Posterior cingulate gyrus (tissue), 11 donors: Measurements from ENCODE around the gene ARHGEF17.

Experiments used
- DNase-seq, 10 donors: peaks; one replicate each; pipeline versions ENCODE4 v3.0.0 to v3.0.0-alpha.2; 2020 to 2021; ENCODE audit warnings: mixed read lengths in 3 of 10
- intact Hi-C: fragments of 100-400 bp; cut with DNase I; formaldehyde crosslinking; loops from one replicate; pipeline ENCODE4 v1.15.1; 2023

The ARHGEF17 gene

DNA sequence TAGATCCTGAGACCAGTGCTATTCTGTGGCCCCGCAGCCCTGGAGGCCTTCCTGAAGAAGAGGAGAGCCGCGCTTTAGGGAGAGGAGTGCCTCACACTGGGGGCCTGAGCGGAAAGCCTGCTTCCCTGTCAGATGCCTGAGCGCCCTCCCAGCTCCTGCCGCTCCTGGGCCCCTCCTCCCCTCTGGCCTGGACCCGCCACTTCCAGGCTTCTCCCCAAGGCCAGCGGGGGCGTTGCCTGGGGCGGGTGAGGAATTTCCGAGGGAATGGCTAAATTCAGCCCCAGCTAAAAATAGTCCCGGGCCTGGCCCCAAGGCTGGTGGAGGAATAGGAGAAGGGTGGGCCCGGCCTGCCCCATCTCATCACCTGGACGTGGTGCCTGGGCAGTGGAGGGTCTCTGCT lies 15.4 kb downstream of the ARHGEF17 start:
- peak in 4 of 10 donors; percentile 28 to 89 (median 71) for DNase-seq
- intact Hi-C loops = no loop called here

DNA sequence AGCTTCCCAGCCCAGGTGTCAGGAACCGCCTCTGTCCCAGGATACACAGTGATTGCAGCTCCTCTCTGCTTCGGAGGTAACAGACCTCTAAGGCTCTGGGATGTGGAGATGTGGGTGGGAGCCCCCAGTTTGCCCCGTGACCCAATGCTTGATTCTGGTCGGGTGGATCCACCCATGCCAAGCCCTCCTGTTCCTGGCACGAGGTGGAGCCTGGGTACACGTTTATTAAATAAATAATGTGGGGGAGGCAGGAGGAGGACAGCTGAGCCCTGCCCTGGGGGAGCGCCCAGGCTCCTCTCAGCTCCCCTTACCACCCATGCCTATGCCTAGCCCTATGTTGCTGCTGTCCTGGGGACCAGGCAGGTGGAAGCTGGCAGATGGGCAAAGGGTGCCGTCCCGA lies 16.0 kb downstream of the ARHGEF17 start:
- intact Hi-C loops = no loop called here
- DNase-seq = no peak

DNA sequence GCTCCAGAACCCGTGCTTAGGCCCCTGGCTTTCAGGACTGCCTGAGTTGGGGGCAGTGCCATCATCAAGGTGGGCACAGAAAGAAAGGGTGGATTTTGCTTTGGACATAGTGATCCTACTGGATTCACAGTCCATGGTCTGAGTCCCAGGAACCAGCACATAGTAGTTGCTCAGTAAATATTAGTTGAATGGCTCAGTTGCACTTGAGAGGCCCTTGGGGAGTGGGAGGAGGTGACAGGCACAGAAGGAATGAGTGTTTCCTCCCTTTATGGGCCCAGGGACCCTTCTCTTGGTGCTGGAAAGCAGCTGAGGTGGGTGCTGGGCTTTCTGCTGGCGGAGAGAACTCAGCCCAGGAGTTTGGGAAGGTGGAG lies 16.6 kb downstream of the ARHGEF17 start:
- intact Hi-C loops = no loop called here
- DNase-seq = no peak

DNA sequence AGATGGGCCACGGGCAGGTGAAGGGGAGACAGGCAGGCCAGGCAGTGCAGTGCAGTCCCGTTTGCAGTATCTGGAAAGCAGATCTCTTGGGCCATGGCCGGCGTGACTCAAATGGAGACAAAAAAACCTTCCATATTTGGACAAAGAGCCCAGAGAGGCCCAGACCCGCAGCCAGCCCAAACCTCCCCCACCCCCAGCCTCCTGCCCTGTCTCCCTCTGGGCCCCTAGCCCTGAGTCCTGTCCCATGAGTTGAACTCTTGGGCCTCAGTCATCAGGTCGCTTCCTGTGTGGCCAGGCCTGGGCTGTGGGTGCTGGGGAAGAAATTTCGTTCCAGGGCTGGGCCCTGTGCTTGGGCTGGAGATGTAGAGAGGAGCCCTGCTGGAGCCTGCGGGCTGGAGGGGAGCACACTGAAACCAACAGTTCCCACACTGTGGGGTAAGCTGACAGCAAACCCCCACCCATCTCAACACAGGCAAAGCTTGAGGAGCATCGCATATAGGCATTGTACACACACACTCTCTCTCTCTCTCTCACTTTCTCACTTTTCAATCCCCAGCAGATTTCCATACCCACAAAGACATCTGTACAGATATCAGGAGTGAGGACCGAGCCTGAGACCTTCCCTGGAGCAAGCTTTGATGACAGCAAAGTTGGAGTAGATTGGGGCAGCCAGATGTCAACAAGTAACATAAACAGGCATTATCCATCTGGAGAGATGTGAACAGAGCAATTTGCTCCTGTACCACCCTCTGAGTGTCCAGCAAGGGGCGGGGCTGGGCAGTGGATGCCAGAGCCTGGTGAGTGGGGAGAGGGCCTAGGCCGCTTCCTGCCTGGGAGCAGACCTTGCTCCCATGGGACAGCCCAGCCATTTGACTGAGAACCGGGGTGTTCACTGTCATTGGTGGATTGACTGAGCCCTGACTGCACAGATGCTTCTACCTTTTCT lies 17.2 kb downstream of the ARHGEF17 start:
- peak in 1 of 10 donors; percentile 9 for DNase-seq
- intact Hi-C loops = no loop called here

DNA sequence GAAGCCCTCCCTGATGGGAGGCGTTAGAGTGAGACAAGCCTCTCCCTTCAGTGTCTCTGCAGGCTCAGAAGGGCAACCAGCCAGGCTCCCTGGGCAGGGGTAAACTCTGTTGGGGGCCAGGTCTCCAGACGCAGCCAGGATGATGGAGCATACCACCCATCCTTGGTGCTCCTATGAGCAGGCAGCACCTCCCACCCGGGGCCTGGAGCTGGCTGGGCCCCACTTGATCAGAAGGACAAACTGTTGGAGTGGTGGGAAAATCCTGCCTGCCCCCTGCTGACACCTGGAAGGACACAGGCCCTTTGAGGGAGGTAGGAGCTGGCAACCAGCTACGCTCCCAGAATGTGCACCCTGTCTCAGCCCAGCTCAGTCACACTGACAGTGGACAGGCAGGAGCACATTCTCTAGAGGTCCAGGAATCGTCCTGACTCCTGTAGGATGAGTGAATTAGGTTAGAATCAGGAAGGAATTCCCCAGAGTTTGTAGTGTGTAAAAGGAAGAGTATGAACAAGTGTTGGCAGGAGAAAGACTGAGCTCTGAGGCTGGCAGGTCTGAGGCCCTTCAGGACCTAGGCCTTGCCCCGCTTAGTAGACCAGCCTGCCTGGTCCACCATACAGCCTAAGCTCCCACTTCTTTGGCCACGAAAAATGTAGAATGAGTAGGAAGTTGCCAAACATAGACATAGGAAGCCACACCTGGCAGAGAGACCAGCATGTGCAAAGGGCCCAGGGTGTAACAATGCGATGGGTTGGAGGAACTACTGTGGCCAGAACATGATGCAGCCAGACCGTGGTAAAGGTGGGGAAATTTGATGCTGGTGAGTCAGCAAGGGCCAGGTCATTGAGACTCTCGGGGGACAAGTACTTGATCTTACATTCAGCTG lies 19.1 kb downstream of the ARHGEF17 start:
- intact Hi-C loops = no loop called here
- peak in 2 of 10 donors; percentile 11 to 79 for DNase-seq

DNA sequence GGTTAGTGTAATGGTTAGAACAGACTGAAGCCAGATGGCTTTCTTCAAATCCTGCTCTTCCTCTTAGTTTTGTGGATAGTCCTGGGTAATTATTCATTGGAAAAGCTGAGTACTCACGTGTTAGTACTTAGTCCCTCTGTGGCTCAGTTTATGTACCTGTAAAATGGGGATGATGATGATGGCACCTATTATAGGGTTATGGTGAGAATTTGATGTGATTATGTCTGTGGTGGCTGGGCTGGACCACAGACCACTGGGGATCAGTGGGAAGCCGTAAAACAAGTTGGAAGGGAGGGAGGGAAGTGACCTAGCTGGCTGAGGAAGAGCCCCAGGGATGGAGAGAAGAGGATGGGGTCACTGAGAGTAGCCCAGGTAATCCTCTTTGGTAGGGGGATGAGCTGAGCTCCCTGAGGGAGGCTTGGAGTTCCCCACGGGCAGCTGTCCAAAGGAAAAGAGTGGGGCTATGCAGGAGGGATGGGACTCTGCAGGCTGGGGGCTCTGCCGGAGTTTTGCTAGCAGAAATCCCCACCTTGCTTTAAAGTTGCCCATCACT lies 19.8 kb downstream of the ARHGEF17 start:
- no peak for DNase-seq
- intact Hi-C loops = no loop called here

DNA sequence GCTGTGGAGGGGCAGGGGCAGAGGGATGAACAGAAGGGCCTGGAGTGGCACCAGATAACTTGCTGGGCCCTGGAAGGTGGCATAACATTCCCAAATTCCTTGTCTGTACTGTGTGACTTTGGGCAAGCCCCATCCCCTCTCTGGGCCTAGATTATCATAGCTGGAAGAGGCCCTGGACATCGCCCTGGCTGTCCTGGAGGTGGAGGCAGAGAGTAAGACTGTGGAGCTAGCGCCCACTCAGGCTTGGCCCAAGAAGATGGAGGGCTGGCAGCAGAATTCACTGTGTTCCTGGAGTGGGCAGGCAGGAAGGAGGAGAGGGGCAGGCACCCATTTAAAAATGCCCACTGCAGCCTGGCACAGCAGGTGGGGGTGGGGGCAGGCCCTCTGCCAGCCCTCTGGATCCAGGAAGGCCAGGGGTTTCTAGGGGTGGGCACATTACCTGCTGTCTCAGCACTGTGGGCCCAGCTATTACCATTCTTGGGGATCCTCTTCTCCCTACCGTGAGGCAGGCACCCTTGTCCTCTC lies 22.6 kb downstream of the ARHGEF17 start:
- no peak for DNase-seq

DNA sequence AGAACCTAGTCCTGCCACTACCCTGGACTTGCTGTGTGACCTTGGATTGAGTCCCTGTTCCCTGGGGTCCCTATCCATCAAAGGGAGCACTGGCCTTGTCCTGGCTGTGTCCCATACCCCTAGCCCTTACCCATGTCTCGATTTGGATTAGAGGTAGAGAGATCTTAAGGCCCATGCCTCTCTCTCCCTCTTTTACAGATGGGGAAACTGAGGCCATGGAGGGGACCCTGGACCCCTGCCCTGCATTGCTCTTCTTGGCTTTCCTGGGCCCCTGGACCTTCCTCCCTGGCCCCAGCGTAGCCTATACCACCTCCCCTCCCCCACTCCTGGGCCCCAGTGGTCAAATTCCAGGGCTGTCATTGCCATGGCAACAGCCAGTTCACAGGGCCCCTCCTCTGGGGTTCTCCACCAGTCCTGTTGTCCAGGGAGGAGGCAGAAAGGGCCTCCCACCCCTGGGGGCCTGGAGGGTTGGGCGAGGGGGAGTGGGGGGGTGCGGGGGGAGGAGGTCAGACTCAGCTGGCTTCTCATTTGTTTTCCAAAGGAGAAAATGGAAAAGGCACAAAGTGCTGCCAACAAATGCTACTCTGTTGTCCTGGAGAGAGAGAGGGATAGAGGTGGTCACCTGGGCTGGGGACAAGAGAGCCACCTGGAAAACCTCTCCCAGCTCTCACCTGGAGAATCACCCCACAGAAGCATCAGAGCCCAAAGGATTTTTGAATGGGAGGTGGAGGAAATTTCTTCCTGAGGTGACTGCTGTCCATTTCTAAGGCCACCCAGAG lies 23.3 kb downstream of the ARHGEF17 start:
- intact Hi-C loops = no loop called here

More for the DNA sequence above, 22.6 kb downstream of the ARHGEF17 start:
- intact Hi-C loops = no loop called here

DNA sequence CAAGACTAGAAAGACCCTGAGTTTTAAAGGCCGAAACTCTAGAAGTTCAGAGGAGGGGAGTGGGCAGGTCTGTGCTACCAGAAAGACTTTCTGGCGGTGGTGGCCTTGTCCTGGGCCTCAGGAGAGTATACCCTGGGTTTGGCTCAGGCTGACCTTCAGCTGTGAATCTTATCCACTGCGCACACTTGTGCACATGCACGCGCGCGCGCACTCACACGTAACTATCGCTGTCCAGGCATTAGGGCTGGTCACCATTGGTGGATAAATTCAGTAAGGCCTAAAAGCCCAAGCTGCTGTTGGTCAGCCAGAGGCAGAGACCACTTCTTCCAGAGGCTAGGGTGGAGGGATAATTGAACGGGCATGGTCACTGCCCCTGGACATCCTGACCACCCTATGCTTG lies 25.1 kb downstream of the ARHGEF17 start:
- no peak for DNase-seq
- intact Hi-C loops = no loop called here

More for the DNA sequence above, 23.3 kb downstream of the ARHGEF17 start:
- no peak for DNase-seq

DNA sequence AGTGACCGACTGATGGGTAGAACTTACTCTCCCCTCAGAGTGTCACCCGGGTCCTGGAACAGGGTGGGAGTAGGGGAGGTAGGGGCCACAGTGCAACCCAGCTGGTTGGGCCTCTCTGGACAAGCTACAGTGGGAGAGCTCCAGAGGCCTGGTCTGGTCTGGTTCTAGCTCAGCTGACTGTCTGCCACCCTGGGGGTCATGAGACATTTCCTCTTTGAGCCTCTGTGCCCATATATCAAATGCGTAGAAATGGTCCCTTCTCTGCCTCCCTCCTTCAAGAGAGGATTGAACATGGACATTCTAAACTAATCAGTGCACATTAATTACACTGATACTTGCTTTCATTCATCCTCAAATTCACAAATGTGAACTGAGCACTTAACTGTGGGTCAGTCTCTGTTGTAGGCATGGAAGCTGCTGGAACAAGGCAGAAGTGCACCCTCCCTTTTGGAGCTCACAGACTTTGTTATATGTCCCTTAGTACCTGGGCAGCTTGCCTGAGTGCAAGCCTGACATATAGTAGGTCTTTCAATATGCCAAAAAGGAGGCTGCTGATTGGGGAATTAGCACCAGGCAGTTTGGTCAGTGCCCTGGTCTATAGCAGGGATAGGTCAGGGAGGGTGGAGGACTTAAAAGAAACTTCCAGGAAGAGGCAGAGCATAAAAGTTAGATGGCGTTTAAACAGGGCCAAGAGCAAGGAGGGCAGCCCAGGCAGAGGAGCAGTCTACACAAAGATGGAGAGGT lies 25.7 kb downstream of the ARHGEF17 start:
- intact Hi-C loops = no loop called here

DNA sequence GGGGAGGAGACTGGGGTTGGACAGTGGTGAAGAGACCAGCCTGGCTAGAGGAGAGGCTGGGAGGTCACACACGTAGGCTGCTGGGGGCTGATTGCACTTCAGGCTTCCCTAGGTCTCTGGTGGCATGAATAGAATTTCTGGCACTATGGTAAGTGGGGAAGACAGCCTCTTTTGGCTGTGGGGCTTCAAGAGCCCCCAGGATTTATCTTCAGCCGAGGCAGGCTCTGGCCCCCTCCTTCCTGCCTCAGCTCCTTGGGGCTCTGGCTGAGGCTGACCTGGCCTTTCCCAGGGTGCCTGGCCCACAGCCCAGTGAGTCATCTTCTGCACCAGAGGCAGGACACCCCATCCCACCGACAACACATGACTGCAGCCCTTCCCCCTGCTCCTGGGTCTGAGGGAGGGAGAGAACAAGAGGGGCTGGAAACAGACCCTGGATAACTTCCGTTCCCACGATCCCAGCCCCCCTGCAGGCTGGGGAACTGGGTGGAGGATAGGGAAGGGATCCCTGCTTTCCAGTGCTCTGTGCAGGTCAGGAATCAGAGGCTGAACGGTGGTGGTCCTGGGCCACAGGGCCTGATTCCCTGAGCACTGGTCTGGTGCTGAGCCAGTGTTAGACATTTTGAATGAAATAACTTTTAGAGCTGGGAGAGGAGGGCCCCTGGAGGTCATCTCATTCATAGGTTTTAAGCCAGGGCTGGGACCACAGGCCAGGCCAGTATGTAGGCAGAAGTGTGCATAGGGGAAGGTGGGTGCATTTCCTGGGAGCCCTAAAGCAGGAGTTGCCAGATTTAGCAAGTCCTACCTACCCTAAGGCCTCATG lies 26.5 kb downstream of the ARHGEF17 start:
- intact Hi-C loops = loop anchor here (1.0 kb wide), 1 partner anchor 27 kb away; no protein-coding TSS in a partner anchor

More for the DNA sequence above, 25.7 kb downstream of the ARHGEF17 start:
- DNase-seq = no peak

DNA sequence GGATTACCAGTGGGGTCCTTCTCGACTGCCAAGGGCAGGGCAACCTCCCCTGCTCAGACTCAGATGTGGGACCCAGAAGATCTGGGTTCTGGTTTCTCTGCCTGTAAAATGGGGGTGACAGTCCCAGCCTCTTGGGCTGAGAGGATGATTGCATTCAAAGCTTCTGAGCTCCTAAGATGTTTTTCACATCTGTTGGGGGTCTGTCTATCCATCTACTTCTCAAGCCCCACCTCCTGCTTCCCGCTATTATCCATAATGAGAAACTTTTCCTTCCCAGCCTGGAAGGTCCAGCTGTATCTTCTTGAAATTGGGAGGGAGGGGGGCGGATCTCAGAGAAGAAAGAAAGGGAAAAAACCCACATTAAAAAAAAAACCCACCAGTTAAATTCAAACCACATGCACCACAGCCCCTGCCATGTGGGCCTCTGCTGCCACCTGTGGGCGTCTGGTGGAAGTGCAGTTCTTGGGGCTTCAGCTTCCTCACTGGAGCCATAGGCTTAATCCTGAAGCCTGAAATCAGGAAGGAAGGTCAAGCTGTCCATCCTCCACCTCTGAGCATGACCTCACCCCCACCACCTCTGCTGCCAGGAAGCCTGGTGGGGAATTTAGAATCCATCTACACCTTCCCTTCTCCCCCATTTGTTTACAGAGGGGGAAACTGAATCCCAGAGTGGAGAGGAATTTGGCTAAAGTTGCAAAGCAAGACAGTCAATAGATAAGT lies 27.3 kb downstream of the ARHGEF17 start:
- peak; percentile 72 to 98 (median 92) for DNase-seq
- intact Hi-C loops = loop anchor here (1.0 kb wide), 1 partner anchor 28 kb away; no protein-coding TSS in a partner anchor

More for the DNA sequence above, 26.5 kb downstream of the ARHGEF17 start:
- no peak for DNase-seq

DNA sequence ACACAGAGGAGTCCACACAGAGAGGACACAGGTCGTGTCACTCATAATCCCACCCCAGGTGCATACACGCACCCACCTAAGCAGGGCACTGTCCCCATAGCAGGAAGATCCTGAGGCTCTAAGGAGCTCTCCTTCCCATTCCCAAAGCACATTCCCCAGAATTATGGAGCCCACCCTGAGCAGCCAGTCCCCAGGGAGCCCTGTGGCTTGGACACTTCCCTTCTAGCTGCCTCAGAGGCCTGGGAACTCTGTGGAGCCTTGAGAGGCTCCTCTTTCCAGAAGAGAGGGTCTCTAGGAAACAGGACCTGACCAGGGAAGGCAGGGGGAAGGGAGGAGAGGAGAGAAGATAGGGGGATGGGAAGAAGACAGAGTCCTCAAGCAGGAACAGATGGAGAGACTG lies 29.8 kb downstream of the ARHGEF17 start:
- DNase-seq = no peak
- intact Hi-C loops = no loop called here

DNA sequence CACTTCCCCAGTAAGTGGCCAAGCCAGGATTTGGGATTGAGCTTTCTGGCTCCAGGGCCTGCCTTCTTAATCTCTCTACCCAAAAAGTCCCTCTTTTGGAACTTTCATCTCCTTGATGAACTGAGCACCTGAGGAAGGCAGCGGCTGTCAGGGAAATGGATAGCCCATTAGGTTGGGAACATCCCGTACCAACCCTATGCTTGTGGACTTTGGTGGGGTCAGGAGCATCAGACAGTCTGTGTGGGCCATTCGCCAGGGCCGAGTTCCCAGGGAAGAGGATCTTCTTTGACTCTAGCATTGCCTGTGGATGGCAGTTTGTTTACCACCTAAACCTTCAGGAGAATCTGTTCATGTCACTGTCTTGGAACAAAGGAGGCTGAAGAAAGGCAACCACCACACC lies 30.2 kb downstream of the ARHGEF17 start:
- no peak for DNase-seq
- intact Hi-C loops = no loop called here

DNA sequence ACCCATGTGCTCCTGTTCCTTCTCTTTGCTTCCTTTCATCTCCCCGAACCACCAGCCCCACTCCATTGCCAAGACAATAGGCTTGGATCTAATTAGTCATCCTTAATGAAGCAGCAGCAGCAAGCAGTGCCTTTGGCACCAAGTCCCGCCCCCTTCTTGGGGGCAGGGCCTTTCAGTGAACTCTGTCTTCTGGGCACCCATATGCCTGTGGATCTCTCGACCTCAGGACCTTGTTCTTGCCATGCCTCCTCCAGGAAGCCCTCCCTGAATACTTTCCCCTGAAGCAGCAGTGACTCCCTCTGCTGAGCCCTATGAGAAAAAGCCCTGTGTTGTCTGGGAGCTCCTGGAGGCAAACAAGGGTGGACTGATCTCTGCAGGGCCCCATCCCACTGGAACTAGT lies 32.1 kb downstream of the ARHGEF17 start:
- intact Hi-C loops = no loop called here
- no peak for DNase-seq

DNA sequence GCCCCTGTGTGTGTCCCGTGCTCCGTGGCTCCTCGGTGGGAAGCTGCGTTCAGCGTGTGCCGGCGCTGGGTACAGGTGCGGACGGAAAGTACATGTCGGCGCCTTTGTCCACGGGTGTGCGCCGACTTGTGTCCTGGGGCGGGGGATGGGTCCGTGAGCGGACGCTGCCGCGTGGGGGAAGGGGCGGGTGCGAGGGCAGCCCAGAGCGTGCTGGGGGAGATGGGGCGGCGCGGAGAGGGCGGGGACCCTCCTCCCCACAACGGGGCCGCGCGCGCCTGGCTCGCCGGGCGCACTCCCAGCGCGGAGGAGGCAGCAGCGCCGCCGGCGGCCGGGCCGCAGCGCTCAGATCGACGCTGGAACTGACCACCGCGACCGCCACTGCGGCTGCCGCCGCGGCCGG lies 34.6 kb downstream of the ARHGEF17 start:
- intact Hi-C loops = no loop called here
- peak in 8 of 10 donors; percentile 29 to 93 (median 56) for DNase-seq

DNA sequence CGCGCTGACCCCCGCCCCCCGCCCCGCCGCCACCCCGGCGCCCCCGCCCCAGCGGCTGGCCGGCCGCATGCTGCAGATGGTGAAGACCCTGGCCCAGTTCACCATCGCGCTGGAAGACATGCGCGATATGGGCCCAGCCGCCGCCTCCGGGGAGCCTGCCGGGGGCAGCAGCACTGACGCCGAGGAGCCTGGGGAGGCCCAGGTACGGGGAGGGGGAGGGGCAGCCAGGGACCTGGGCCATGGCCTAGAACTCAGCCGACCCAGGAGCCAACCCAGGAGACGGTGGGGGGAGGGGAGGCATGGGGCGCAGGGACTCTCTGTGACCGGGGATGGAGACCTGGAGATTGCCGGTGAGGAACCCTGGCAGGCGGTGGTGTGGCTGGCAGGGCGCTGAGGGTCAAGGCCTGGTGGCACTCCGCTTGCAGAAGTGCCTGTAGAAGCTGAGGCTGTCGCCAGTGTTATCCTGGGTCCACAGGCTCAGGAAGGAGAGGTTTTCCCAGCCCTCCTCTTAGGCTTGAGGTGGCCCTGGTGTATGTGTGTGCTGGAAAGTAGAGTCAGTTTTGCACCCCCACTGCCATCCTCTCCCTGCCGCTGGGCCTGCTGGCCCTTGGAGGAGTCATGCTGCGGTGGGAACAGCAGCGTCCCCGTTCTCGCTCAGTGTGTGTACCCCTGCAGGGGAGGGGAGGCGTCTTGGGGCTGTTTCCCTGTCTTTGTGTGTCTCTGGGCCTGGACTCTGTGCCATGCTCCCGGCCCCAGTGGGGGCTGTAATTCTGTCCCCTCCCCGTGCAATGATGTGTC lies 35.2 kb downstream of the ARHGEF17 start:
- peak in 1 of 10 donors; percentile 26 for DNase-seq
- intact Hi-C loops = no loop called here
